Urinary bladder (tissue), 4 donors: ENCODE data around the gene ZC4H2. TPM values are rescaled to one million over a fixed set of nuclear protein-coding genes. Genes with fewer than 3 reads are reported as not detected.
"Not testable (repeated sequence)": the region's sequence is repeated elsewhere in the genome, so short reads cannot be mapped to it uniquely, and the experiment has no call there.

Experiments used
- DNase-seq: peaks from one replicate; pipeline ENCODE4 v3.0.0-alpha.2; 2015; ENCODE audit errors: extremely low spot score
- H3K27ac ChIP-seq: one replicate; pipeline ENCODE4 v1.5.1; 2013; ENCODE audit warnings: low read depth, mild to moderate bottlenecking, moderate library complexity
- H3K36me3 ChIP-seq: one replicate; pipeline ENCODE4 v1.6.1; 2013; ENCODE audit warnings: mild to moderate bottlenecking, moderate library complexity; ENCODE audit not compliant: insufficient read depth
- H3K4me1 ChIP-seq: one replicate; pipeline ENCODE4 v1.6.1; 2013; ENCODE audit warnings: mild to moderate bottlenecking, moderate library complexity; ENCODE audit not compliant: insufficient read depth
- H3K4me3 ChIP-seq: one replicate; pipeline ENCODE4 v1.5.1; 2013; ENCODE audit warnings: low read depth, low read length
- WGBS: extraction: QIAGEN DNeasy Blood & Tissue Kit; methylation state at CpG from one replicate; pipeline ENCODE4 v1.1.7; 2013; 5-methylcytosine and 5-hydroxymethylcytosine counted together
- polyA plus RNA-seq: library from polyadenylated mRNA; stranded (reverse); fragments of 200-250 nt; gene quantifications from one replicate; pipeline ENCODE4 v1.2.3, GENCODE V29; 2013
- total RNA-seq: library from RNA; depleted of rRNA; stranded (reverse); fragments of >200 nt; gene quantifications from one replicate; pipeline ENCODE4 v1.2.3, GENCODE V29; 2014
- donor health status: healthy with polysubstance abuse.
- donor health status: healthy.

The ZC4H2 gene
- total and polyA plus RNA-seq, 2 donors, result 8.0 to 11.6 TPM

DNA sequence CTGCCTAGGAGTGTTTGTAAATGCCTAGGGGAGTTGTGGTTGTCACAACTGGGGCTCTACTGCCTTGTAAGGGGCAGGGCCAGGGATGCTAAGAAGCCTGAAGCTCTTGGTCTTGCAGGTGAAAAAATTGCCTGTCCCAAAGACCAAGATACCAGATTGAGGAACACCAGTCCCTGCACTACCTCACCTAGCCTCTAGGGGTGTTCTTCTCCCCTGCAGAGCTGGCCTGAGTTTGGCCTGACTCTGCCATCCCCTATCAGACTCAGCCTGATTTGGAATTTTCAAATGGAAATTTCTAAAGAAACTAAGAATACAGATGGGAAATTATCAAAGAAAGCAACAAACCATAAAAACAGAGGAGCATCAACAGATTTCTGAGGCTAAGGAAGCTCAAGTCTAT, 90.4 kb downstream of the ZC4H2 start:
- H3K4me1 ChIP-seq, result no peaks in the 10 kb centered on the region
- no peak overlapping the region for H3K4me3 ChIP-seq
- no peak overlapping the region for H3K27ac ChIP-seq
- no peaks in the 10 kb centered on the region for H3K36me3 ChIP-seq
- DNase-seq, result no peak

DNA sequence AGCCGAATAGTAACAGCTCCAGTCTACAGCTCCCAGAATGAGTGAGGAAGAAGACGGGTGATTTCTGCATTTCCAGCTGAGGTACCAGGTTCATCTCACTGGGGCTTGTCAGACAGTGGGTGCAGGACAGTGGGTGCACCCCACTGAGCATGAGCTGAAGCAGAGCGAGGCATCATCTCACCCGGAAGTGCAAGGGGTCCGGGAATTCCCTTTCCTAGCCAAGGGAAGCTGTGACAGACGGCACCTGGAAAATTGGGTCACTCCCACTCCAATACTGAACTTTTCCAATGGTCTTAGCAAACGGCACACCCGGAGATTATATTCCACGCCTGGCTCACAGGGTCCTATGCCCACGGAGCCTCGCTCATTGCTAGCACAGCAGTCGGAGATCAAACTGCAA, 97.5 kb downstream of the ZC4H2 start:
- 94% methylated on average over 12 of the region's 12 CpGs for WGBS
- H3K27ac ChIP-seq, H3K4me1 ChIP-seq, DNase-seq, H3K36me3 ChIP-seq, H3K4me3 ChIP-seq: not testable (repeated sequence)

GRCh38 chrX:64867217-64867616, 109.0 kb downstream of the ZC4H2 start:
- no peak overlapping the region for H3K4me3 ChIP-seq
- H3K4me1 ChIP-seq, result no peaks in the 10 kb centered on the region
- H3K27ac ChIP-seq, result no peak overlapping the region
- DNase-seq, result no peak
- H3K36me3 ChIP-seq, result no peaks in the 10 kb centered on the region

Other genes with a start within 250 kb of the ZC4H2 start
- gene ZC3H12B, start 58.4 kb upstream of the ZC4H2 start, total RNA-seq, result 5.0 TPM
- 1.6 TPM for gene ZC3H12B, start 58.4 kb upstream of the ZC4H2 start, polyA plus RNA-seq